A673 (cell line): ENCODE data around the gene HSPB2.

Experiments
- CTCF ChIP-seq: fragments of 300-800, 200-600 bp; sonication (generic); conservative IDR thresholded peaks from 2 replicates; pipeline ENCODE4 v1.5.1; 2017; ENCODE audit warnings: low read depth, mild to moderate bottlenecking, antibody characterized with exemption, low read length, moderate library complexity, mixed read lengths
- EZH2 ChIP-seq: fragments of 200-600 bp; sonication (generic); IDR thresholded peaks from 2 replicates; pipeline ENCODE4 v1.6.1; 2017; ENCODE audit warnings: borderline replicate concordance, low read depth, mild to moderate bottlenecking, mixed read lengths, antibody characterized with exemption, low read length; ENCODE audit not compliant: poor library complexity, severe bottlenecking

- TF ChIP-seq CTCF (no peak), EZH2 (no peak)
Measured at GRCh38 chr11:111908639-111909305, 3.8 kb upstream of the HSPB2 start.
